Measurements from ENCODE around the gene ADAT3. TPM values are rescaled to one million over a fixed set of nuclear protein-coding genes. Genes with fewer than 3 reads are reported as not detected.

ADAT3 gene
- total and polyA plus RNA-seq, 2 of the 4 experiments (the other 2 are of a cell fraction), result 0.36 to 2.8 TPM

DNA sequence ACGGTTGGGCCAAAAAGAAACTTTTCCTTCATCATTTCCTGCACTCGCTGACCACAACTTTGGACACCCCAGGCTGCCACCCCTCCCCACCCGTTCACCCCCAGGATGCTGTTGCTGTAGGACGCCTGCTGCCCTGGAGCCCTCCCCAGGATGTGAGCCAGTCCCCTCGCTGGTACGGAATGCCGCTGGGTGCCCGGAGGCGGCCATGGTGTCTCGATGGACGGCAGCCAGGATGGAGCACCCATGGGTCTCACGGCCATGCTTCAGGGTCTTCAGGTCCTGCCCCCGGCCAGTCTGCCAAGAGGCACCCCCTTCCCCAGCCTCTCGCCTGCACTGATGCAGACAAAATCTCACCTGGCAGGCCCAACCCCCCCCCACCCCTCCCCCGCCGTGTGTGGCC is 20.3 kb downstream of the ADAT3 start:
- intact Hi-C loops (cut with micrococcal nuclease) (no loop called here), dilution Hi-C loops (cut with HindIII; ENCODE audit: low sequenced_read_pairs, unreplicated experiment) (no loop called here), in situ Hi-C loops (cut with MboI; ENCODE audit: low sequenced_read_pairs) (no loop called here)
- Histone ChIP-seq H3K27ac (ENCODE audit: insufficient read depth, low read length) (no peak overlapping the region), H3K4ac (ENCODE audit: low read depth, low read length) (no peak overlapping the region), H2AFZ (replicated peaks; ENCODE audit: low read length, poor library complexity) (no peak overlapping the region), H4K20me1 (ENCODE audit: insufficient read depth, low read length) (0 out of 2 replicates have a peak, but pooled peaks cover 9% of the 10 kb centered on the region), H3K56ac (ENCODE audit: extremely low read depth, insufficient read depth, low read length) (no peak overlapping the region), H3K4me1 (ENCODE audit: control insufficient read depth, insufficient read depth, low read length) (peaks cover 6% of the 10 kb centered on the region), H2AK5ac (ENCODE audit: low read depth, low read length) (no peak overlapping the region), H2BK15ac (ENCODE audit: low read depth, low read length) (no peak overlapping the region), H2BK20ac (ENCODE audit: low read depth, low read length) (no peak overlapping the region), H4K91ac (ENCODE audit: insufficient read depth, low read depth, low read length) (no peak overlapping the region), H4K8ac (ENCODE audit: low read depth in 2 of 2, low read length in 2 of 2) (no peak overlapping the region), H2BK5ac (ENCODE audit: low read depth, low read length, poor library complexity, severe bottlenecking) (no peak overlapping the region), H3K4me3 (ENCODE audit: insufficient read depth, low read depth, low read length) (no peak overlapping the region), H3K4me2 (ENCODE audit: low read depth, low read length) (no peak overlapping the region), H3K23ac (ENCODE audit: low read depth, low read length) (no peak overlapping the region), H3K9me3 (ENCODE audit: control insufficient read depth, insufficient read depth, low read length) (no peaks in the 10 kb centered on the region), H3K18ac (ENCODE audit: low read depth, low read length) (no peak overlapping the region), H3K79me1 (ENCODE audit: low read depth in 1 of 2, low read length in 2 of 2) (no peaks in the 10 kb centered on the region), H3K36me3 (ENCODE audit: control insufficient read depth, insufficient read depth, low read length) (peaks cover 42% of the 10 kb centered on the region), H3K14ac (replicated peaks; ENCODE audit: low read depth, low read length) (no peak overlapping the region), H2AK9ac (replicated peaks; ENCODE audit: low read depth, low read length, poor library complexity) (no peak overlapping the region), H3K9ac (ENCODE audit: low read depth, low read length) (no peak overlapping the region), H3K27me3 (ENCODE audit: control insufficient read depth, insufficient read depth, low read length) (no peaks in the 10 kb centered on the region), H2BK120ac (ENCODE audit: low read depth, low read length) (no peak overlapping the region), H3K9me1 (ENCODE audit: insufficient read depth, low read length) (no peaks in the 10 kb centered on the region), H4K5ac (ENCODE audit: low read depth, low read length) (no peak overlapping the region)
- ChIA-PET POLR2A (ENCODE audit: unreplicated experiment) (no interaction called here), CTCF (no interaction called here)
- WGBS, 2 experiments (ENCODE audit: extremely low coverage in 2 of 2, insufficient read length in 1 of 2), result 97% methylated on average over 10 of the region's 16 CpGs; no CpG with 5 or more reads in 1 of the 2 experiments
- ATAC-seq (ENCODE audit: low read depth) (no peak), DNase-seq (no peak)
- TF ChIP-seq MXI1 (IDR thresholded peaks at IDR 0.05; ENCODE audit: borderline replicate concordance, low read depth, low read length) (no peak), SMC3 (IDR thresholded peaks at IDR 0.05; ENCODE audit: low read depth, low read length) (no peak)
- BruUV-seq (replicated peaks), result no TSS peak

Measured in IMR-90 (cell line).